GM19240 (cell line): Measurements from ENCODE around the gene C5orf34.
"Not testable (repeated sequence)": the region's sequence is repeated elsewhere in the genome, so short reads cannot be mapped to it uniquely, and the experiment has no call there.

Experiments
- DNase-seq: peaks from one replicate; pipeline ENCODE4 v3.0.0; 2011; ENCODE audit warnings: low spot score; ENCODE audit not compliant: insufficient read length

The C5orf34 gene

GRCh38 chr5:43514816-43515677, at the start of gene C5orf34:
Gene C5orf34, minus strand, starts transcription at chr5:43515148. Its CDS starts 5,809 bp downstream, at chr5:43509339.
- peak; percentile 99 for DNase-seq

- DNase-seq, result no peak
Observed at GRCh38 chr5:43564289-43564850, 49.4 kb upstream of the C5orf34 start.

- DNase-seq, result no peak
Observed at GRCh38 chr5:43563321-43563720, 48.4 kb upstream of the C5orf34 start.

GRCh38 chr5:43561356-43561755, 46.4 kb upstream of the C5orf34 start:
- DNase-seq, result no peak

- no peak for DNase-seq
Observed at GRCh38 chr5:43560128-43560527, 45.2 kb upstream of the C5orf34 start.

- DNase-seq, result peak; percentile 64
Observed at GRCh38 chr5:43556857-43557542, 42.1 kb upstream of the C5orf34 start, which contains the start of gene PAIP1. Gene PAIP1, minus strand, starts transcription at chr5:43557077. Its CDS starts 231 bp downstream, at chr5:43556846.

- DNase-seq, result not testable (repeated sequence)
Observed at GRCh38 chr5:43556607-43556856, 41.6 kb upstream of the C5orf34 start.

GRCh38 chr5:43555895-43556606, 41.1 kb upstream of the C5orf34 start:
- DNase-seq, result peak; percentile 15

GRCh38 chr5:43554497-43554896, 39.5 kb upstream of the C5orf34 start:
- no peak for DNase-seq

- DNase-seq, result no peak
Observed at GRCh38 chr5:43553381-43553780, 38.4 kb upstream of the C5orf34 start.

GRCh38 chr5:43551731-43552130, 36.8 kb upstream of the C5orf34 start:
- DNase-seq, result no peak

GRCh38 chr5:43549272-43549671, 34.3 kb upstream of the C5orf34 start:
- not testable (repeated sequence) for DNase-seq

GRCh38 chr5:43548358-43548757, 33.4 kb upstream of the C5orf34 start:
- DNase-seq, result no peak

- no peak for DNase-seq
Observed at GRCh38 chr5:43547532-43547931, 32.6 kb upstream of the C5orf34 start.

- DNase-seq, result no peak
Observed at GRCh38 chr5:43543434-43543833, 28.5 kb upstream of the C5orf34 start.

- no peak for DNase-seq
Observed at GRCh38 chr5:43540746-43541145, 25.8 kb upstream of the C5orf34 start.

GRCh38 chr5:43536972-43537371, 22.0 kb upstream of the C5orf34 start:
- no peak for DNase-seq

GRCh38 chr5:43533646-43534045, 18.7 kb upstream of the C5orf34 start:
- no peak for DNase-seq

GRCh38 chr5:43530648-43531047, 15.7 kb upstream of the C5orf34 start:
- DNase-seq, result no peak

GRCh38 chr5:43523662-43524072, 8.7 kb upstream of the C5orf34 start:
- DNase-seq, result no peak

- DNase-seq, result no peak
Observed at GRCh38 chr5:43520615-43521014, 5.7 kb upstream of the C5orf34 start.

- DNase-seq, result no peak
Observed at GRCh38 chr5:43515678-43516048, 715 bp upstream of the C5orf34 start.
